Neural progenitor cell (in vitro differentiated cells): ENCODE data around the gene CERS4. TPM values are rescaled to one million over a fixed set of nuclear protein-coding genes. Genes with fewer than 3 reads are reported as not detected.
"Not testable (repeated sequence)": the region's sequence is repeated elsewhere in the genome, so short reads cannot be mapped to it uniquely, and the experiment has no call there.

ENCODE experiments used
- DNase-seq: peaks from one replicate; pipeline ENCODE4 v3.0.0-alpha.2; 2016; ENCODE audit warnings: low spot score
- H2AFZ ChIP-seq: fragments of 200-600 bp; sonication (generic); replicated peaks from 2 replicates; pipeline ENCODE4 v1.6.1; 2016; ENCODE audit warnings: antibody characterized with exemption
- H3F3A ChIP-seq: fragments of 200-600 bp; sonication (generic); 2 replicates; pipeline ENCODE4 v1.6.1; 2016; ENCODE audit warnings: antibody characterized with exemption, low read depth
- H3K27ac ChIP-seq: fragments of 200-600 bp; sonication (generic); 2 replicates; pipeline ENCODE4 v1.5.1; 2016; ENCODE audit warnings: mild to moderate bottlenecking
- H3K27me3 ChIP-seq: fragments of 200-600 bp; sonication (generic); 2 replicates; pipeline ENCODE4 v1.6.1; 2016; ENCODE audit warnings: mild to moderate bottlenecking, moderate library complexity
- H3K36me3 ChIP-seq: fragments of 200-600 bp; sonication (generic); 2 replicates; pipeline ENCODE4 v1.5.1; 2016
- H3K4me1 ChIP-seq: fragments of 200-600 bp; sonication (generic); 2 replicates; pipeline ENCODE4 v1.6.1; 2016; ENCODE audit warnings: mixed run types
- H3K4me2 ChIP-seq: fragments of 200-600 bp; sonication (generic); 2 replicates; pipeline ENCODE4 v1.6.1; 2016
- H3K4me3 ChIP-seq: fragments of 200-600 bp; sonication (generic); 2 replicates; pipeline ENCODE4 v1.5.1; 2016
- H3K79me2 ChIP-seq: fragments of 200-600 bp; sonication (generic); 2 replicates; pipeline ENCODE4 v1.6.1; 2016; ENCODE audit warnings: low read depth
- H3K9ac ChIP-seq: fragments of 200-600 bp; sonication (generic); 2 replicates; pipeline ENCODE4 v1.6.1; 2016
- H3K9me3 ChIP-seq: fragments of 200-600 bp; sonication (generic); 2 replicates; pipeline ENCODE4 v1.5.1; 2016; ENCODE audit warnings: low read depth
- H4K20me1 ChIP-seq: fragments of 200-600 bp; sonication (generic); 2 replicates; pipeline ENCODE4 v1.6.1; 2016; ENCODE audit warnings: low read depth
- H3K27ac Mint-ChIP-seq: 3 replicates; pipeline ENCODE4 v1.8.0; 2021; ENCODE audit warnings: mixed read lengths
- H3K27me3 Mint-ChIP-seq: 2 replicates; pipeline ENCODE4 v1.8.0; 2022; ENCODE audit warnings: low read depth, mild to moderate bottlenecking, inconsistent platforms, moderate library complexity, mixed read lengths; ENCODE audit not compliant: insufficient read depth
- H3K36me3 Mint-ChIP-seq: 3 replicates; pipeline ENCODE4 v1.8.0; 2021; ENCODE audit warnings: mixed read lengths
- H3K4me1 Mint-ChIP-seq: 3 replicates; pipeline ENCODE4 v1.8.0; 2021; ENCODE audit warnings: mixed read lengths
- H3K4me3 Mint-ChIP-seq: 3 replicates; pipeline ENCODE4 v1.8.0; 2021; ENCODE audit warnings: mild to moderate bottlenecking, moderate library complexity, mixed read lengths
- H3K9me3 Mint-ChIP-seq: 3 replicates; pipeline ENCODE4 v1.8.0; 2020; ENCODE audit warnings: mixed read lengths
- CTCF ChIP-seq: fragments of 200-600 bp; sonication (generic); IDR thresholded peaks from 2 replicates; pipeline ENCODE4 v1.5.1; 2017; ENCODE audit warnings: antibody characterized with exemption, mild to moderate bottlenecking
- EZH2 ChIP-seq: fragments of 200-600 bp; sonication (generic); IDR thresholded peaks from 2 replicates; pipeline ENCODE4 v1.6.1; 2017; ENCODE audit warnings: antibody characterized with exemption, mild to moderate bottlenecking, moderate library complexity
- EZH2phosphoT487 ChIP-seq: fragments of 200-600 bp; sonication (generic); IDR thresholded peaks from 2 replicates; pipeline ENCODE4 v1.6.1; 2017; ENCODE audit warnings: antibody characterized with exemption
- total RNA-seq: library from RNA; depleted of rRNA; stranded (reverse); fragments of >200 nt; gene quantifications from 2 replicates; pipeline ENCODE4 v1.2.3, GENCODE V29; 2015; ENCODE audit warnings: low replicate concordance

CERS4 gene
- total RNA-seq, 1 donor from 2014 or later, result 34.1 TPM

- H3K27ac ChIP-seq, result no peak overlapping the region
- Mint-ChIP-seq H3K9me3 (no peaks in the 10 kb centered on the region), H3K4me3 (peak overlapping the region; percentile 70), H3K4me1 (peaks cover 7% of the 10 kb centered on the region), H3K27me3 (peaks cover 11% of the 10 kb centered on the region), H3K27ac (no peak overlapping the region), H3K36me3 (no peaks in the 10 kb centered on the region)
- no peaks in the 10 kb centered on the region for H3K79me2 ChIP-seq
- no peak overlapping the region for H3K4me3 ChIP-seq
- H3K4me2 ChIP-seq, result no peak overlapping the region
- no peaks in the 10 kb centered on the region for H3K27me3 ChIP-seq
- TF ChIP-seq EZH2phosphoT487 (no peak), EZH2 (no peak), CTCF (no peak)
- DNase-seq, result no peak
- no peaks in the 10 kb centered on the region for H3K4me1 ChIP-seq
- H3K9ac ChIP-seq, result no peak overlapping the region
- peak overlapping the region; percentile 95 for H2AFZ ChIP-seq
- no peaks in the 10 kb centered on the region for H3K9me3 ChIP-seq
- no peaks in the 10 kb centered on the region for H4K20me1 ChIP-seq
- no peaks in the 10 kb centered on the region for H3K36me3 ChIP-seq
- peaks cover 10% of the 10 kb centered on the region for H3F3A ChIP-seq
Observed at GRCh38 chr19:8269724-8270123, 60.6 kb downstream of the CERS4 start.

- H3K79me2 ChIP-seq, H3K36me3 ChIP-seq, H3F3A ChIP-seq, H3K9ac ChIP-seq, H3K27ac Mint-ChIP-seq, H3K9me3 Mint-ChIP-seq, H2AFZ ChIP-seq, DNase-seq, H3K4me1 Mint-ChIP-seq, H3K4me3 Mint-ChIP-seq, H3K9me3 ChIP-seq, H3K36me3 Mint-ChIP-seq, H3K4me3 ChIP-seq, H3K4me1 ChIP-seq, H3K4me2 ChIP-seq, H4K20me1 ChIP-seq, H3K27ac ChIP-seq, H3K27me3 Mint-ChIP-seq, H3K27me3 ChIP-seq: not testable (repeated sequence)
Observed at GRCh38 chr19:8276508-8276907, 67.3 kb downstream of the CERS4 start.

GRCh38 chr19:8291337-8291736 is 82.2 kb downstream of the CERS4 start:
- H3K27me3 ChIP-seq, H4K20me1 ChIP-seq, H3K4me3 Mint-ChIP-seq, H3K4me3 ChIP-seq, H3K79me2 ChIP-seq, H3K36me3 ChIP-seq, H3K4me2 ChIP-seq, H3K27me3 Mint-ChIP-seq, H3K9me3 Mint-ChIP-seq, H3K36me3 Mint-ChIP-seq, H3F3A ChIP-seq, H3K4me1 ChIP-seq, H3K27ac Mint-ChIP-seq, H2AFZ ChIP-seq, H3K9ac ChIP-seq, DNase-seq, H3K9me3 ChIP-seq, H3K27ac ChIP-seq, H3K4me1 Mint-ChIP-seq: not testable (repeated sequence)

- Histone ChIP-seq H2AFZ (no peak overlapping the region), H3K36me3 (no peaks in the 10 kb centered on the region), H3K4me1 (peaks cover 6% of the 10 kb centered on the region), H3K4me3 (no peak overlapping the region), H3K79me2 (peaks cover 6% of the 10 kb centered on the region), H3K9ac (no peak overlapping the region), H3K4me2 (no peak overlapping the region), H3F3A (peaks cover 10% of the 10 kb centered on the region), H3K27me3 (no peaks in the 10 kb centered on the region), H3K27ac (no peak overlapping the region), H4K20me1 (peaks cover 10% of the 10 kb centered on the region), H3K9me3 (no peaks in the 10 kb centered on the region)
- no peaks in the 10 kb centered on the region for H3K9me3 Mint-ChIP-seq
- H3K27ac Mint-ChIP-seq, result no peak overlapping the region
- peaks cover 12% of the 10 kb centered on the region for H3K4me1 Mint-ChIP-seq
- no peak overlapping the region for H3K4me3 Mint-ChIP-seq
- H3K36me3 Mint-ChIP-seq, result no peaks in the 10 kb centered on the region
- H3K27me3 Mint-ChIP-seq, result peaks cover 8% of the 10 kb centered on the region
- DNase-seq, result no peak
- TF ChIP-seq CTCF (no peak), EZH2phosphoT487 (no peak), EZH2 (no peak)
Observed at GRCh38 chr19:8302357-8302691, 93.2 kb downstream of the CERS4 start.
